Thymus (tissue), 11 donors: Measurements from ENCODE around the gene ATP10A. TPM values are rescaled to one million over a fixed set of nuclear protein-coding genes. Genes with fewer than 3 reads are reported as not detected.
"Not testable (repeated sequence)": the region's sequence is repeated elsewhere in the genome, so short reads cannot be mapped to it uniquely, and the experiment has no call there.

Experiments used
- DNase-seq, 9 donors: peaks; one replicate each; pipeline ENCODE4 v3.0.0-alpha.2; 2013; ENCODE audit warnings: low spot score in 9 of 9, low read depth in 6 of 9, missing footprints in 1 of 9
- H3K27ac ChIP-seq, 2 donors: one replicate each; pipeline ENCODE4 v1.5.1; 2013; ENCODE audit warnings: control low read depth in 1 of 2, low read depth in 1 of 2, low read length in 1 of 2, mild to moderate bottlenecking in 1 of 2, moderate library complexity in 1 of 2
- H3K27me3 ChIP-seq, 2 donors: one replicate each; pipeline ENCODE4 v1.5.1; 2013; ENCODE audit warnings: low read length in 1 of 2; ENCODE audit not compliant: control insufficient read depth in 2 of 2, insufficient read depth in 1 of 2
- H3K36me3 ChIP-seq, 2 donors: one replicate each; pipeline ENCODE4 v1.5.1; 2013; ENCODE audit warnings: low read length in 1 of 2, mild to moderate bottlenecking in 1 of 2, moderate library complexity in 1 of 2; ENCODE audit not compliant: control insufficient read depth in 2 of 2, insufficient read depth in 2 of 2
- H3K4me1 ChIP-seq, 2 donors: one replicate each; pipeline ENCODE4 v1.5.1; 2013; ENCODE audit warnings: low read length in 2 of 2; ENCODE audit not compliant: control insufficient read depth in 2 of 2, insufficient read depth in 2 of 2
- H3K4me3 ChIP-seq, 2 donors: one replicate each; pipeline ENCODE4 v1.5.1; 2013; ENCODE audit warnings: low read length in 2 of 2, control low read depth in 1 of 2, mild to moderate bottlenecking in 1 of 2
- H3K9me3 ChIP-seq, 2 donors: one replicate each; pipeline ENCODE4 v1.5.1; 2013; ENCODE audit warnings: low read length in 1 of 2, mild to moderate bottlenecking in 1 of 2; ENCODE audit not compliant: control insufficient read depth in 2 of 2, insufficient read depth in 1 of 2
- WGBS: extraction: QIAGEN DNeasy Blood & Tissue Kit; methylation state at CpG from one replicate; pipeline ENCODE4 v1.1.7; 2013; 5-methylcytosine and 5-hydroxymethylcytosine counted together
- polyA plus RNA-seq: library from polyadenylated mRNA; stranded (reverse); fragments of 200-250 nt; gene quantifications from one replicate; pipeline ENCODE4 v1.2.3, GENCODE V29; 2013
- total RNA-seq: library from RNA; stranded (reverse); fragments of 120-200 nt; gene quantifications from one replicate; pipeline ENCODE4 v1.2.4, GENCODE V29; 2013
- donor health status: healthy.

ATP10A gene
- total and polyA plus RNA-seq, 2 donors, result 2.4 to 2.6 TPM

DNA sequence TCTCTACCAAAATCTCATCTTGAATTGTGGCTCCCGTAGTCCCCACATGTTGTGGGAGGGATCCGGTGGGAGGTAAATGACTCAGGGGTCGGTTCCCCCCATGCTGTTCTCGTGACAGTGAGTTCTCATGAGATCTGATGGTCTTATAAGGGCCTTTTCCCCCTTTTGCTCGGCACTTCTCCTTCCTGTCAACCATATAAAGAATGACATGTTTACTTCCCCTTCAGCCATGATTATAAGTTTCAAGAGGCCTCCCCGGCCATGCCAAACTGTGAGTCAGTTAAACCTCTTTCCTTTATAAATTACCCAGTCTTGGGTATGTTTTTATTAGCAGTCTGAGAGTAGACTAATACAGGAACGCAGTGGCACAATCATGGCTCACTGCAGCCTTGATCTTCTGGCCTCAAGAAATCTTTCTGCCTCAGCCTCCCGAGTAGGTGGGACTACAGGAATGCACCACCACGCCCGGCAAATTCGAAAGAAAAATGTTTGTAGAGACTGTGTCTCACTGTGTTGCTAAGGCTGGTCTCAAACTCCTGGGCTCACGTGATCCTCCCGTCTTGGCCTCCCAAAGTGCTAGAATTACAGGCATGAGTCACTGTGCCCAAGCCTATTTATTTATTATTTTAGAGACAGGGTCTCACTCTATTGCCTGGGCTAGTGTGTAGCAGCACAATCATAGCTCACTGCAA is 101.0 kb downstream of the ATP10A start:
- Histone ChIP-seq H3K4me1 (no peaks in the 10 kb centered on the region), H3K27ac (no peak overlapping the region), H3K4me3 (no peak overlapping the region), H3K27me3 (no peaks in the 10 kb centered on the region), H3K36me3 (no peaks in the 10 kb centered on the region), H3K9me3 (no peaks in the 10 kb centered on the region)
- WGBS, result 76% methylated on average over 13 of the region's 13 CpGs
- no peak for DNase-seq

GRCh38 chr15:25759421-25759820 is 103.7 kb downstream of the ATP10A start:
- Histone ChIP-seq H3K4me3 (no peak overlapping the region), H3K9me3 (no peaks in the 10 kb centered on the region), H3K4me1 (no peaks in the 10 kb centered on the region), H3K36me3 (no peaks in the 10 kb centered on the region), H3K27me3 (no peaks in the 10 kb centered on the region), H3K27ac (no peak overlapping the region)
- WGBS, result 94% methylated on average over 4 of the region's 4 CpGs
- DNase-seq, result no peak

DNA sequence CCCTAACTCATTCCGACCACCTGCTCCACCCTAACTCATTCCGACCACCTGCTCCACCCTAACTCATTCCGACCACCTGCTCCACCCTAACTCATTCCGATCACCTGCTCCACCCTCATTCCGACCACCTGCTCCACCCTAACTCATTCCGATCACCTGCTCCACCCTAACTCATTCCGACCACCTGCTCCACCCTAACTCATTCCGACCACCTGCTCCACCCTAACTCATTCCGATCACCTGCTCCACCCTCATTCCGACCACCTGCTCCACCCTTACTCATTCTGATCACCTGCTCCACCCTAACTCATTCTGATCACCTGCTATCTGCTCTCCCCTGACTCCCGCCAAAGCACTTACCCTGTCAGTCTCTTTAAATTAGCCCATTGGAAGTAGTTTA is 104.5 kb downstream of the ATP10A start:
- not testable (repeated sequence) for H3K27me3 ChIP-seq, H3K4me1 ChIP-seq, H3K4me3 ChIP-seq, H3K27ac ChIP-seq, H3K36me3 ChIP-seq, DNase-seq, H3K9me3 ChIP-seq
- 97% methylated on average over 11 of the region's 11 CpGs for WGBS

DNA sequence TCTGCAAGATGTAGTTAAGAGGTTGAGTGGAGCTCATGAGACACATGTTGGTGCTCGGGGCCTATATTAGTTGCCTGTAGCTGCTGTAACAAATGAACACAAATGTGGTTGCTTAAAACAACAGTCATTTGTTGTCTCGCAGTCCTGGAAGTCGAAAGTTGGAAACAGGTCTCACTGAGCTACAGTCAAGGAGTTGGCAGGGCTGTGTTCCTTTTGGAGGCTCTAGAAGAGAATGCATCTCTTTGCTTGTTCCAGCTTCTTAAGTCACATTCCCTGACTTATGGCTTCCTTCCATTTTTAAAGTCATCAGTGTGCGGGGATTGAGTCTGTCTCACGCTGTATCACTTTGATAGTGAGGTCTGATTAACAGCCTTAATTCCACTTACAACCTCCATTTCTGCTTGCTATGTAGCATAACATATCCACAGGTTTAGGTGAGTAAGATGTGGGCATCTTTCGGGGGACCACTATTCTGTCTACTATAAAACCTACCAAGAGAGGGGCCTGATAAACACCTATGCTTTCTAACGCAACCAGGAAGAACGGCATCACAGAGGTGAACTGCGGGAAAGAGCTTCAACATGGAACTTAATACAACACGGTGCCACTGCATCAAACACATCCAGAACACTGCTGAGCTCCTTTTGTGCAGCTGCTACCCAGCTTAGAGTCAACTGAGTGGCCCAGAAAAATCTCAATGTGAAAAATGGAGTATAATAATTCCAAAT is 119.4 kb downstream of the ATP10A start:
- DNase-seq, result no peak
- no peak overlapping the region for H3K27ac ChIP-seq
- H3K4me3 ChIP-seq, result no peak overlapping the region
- 97% methylated on average over 10 of the region's 10 CpGs for WGBS
- no peaks in the 10 kb centered on the region for H3K27me3 ChIP-seq
- H3K9me3 ChIP-seq, result no peaks in the 10 kb centered on the region
- H3K36me3 ChIP-seq, result no peaks in the 10 kb centered on the region
- no peaks in the 10 kb centered on the region for H3K4me1 ChIP-seq

GRCh38 chr15:25742776-25743547 is 120.2 kb downstream of the ATP10A start:
- Histone ChIP-seq H3K36me3 (no peaks in the 10 kb centered on the region), H3K9me3 (no peaks in the 10 kb centered on the region), H3K4me3 (no peak overlapping the region), H3K4me1 (no peaks in the 10 kb centered on the region), H3K27ac (no peak overlapping the region), H3K27me3 (no peaks in the 10 kb centered on the region)
- WGBS, result 95% methylated on average over 9 of the region's 9 CpGs
- no peak for DNase-seq

DNA sequence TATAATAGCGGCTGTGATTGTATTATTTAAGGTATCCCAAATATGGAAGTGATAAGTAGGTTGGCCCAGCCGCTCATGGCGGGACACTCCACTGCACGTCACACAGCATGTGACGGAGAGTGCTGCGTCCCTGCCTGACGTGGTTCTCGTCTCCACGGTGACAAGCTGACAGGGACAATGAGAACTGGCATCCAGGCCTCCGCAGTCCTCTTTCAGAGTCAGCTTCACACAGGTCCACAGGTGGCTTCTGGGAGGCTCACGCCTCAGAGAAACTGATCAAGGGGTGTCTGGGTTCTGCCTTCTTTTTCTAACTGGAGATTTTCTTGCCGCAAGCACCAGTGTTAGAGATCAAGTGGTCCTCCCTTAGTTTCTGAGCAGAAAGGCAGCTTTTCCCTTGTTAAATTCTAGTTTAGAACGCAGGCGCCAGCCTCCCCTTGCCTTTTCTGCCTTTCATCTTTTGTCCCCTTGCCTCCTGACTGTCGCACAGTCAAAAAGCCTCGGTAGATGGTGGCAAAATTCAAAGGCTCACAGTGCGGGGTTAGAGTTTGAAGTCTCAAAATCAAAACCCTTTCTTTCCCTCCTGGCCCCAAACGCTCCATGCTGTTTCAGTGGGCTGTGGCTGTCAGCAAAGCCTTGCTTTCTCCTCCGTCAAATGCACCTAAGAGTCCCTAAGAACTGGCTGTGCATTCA is 120.9 kb downstream of the ATP10A start:
- no peaks in the 10 kb centered on the region for H3K36me3 ChIP-seq
- H3K27me3 ChIP-seq, result no peaks in the 10 kb centered on the region
- H3K9me3 ChIP-seq, result no peaks in the 10 kb centered on the region
- DNase-seq, result peak in 1 of 9 donors; percentile 7
- H3K27ac ChIP-seq, result no peak overlapping the region
- H3K4me1 ChIP-seq, result no peaks in the 10 kb centered on the region
- no peak overlapping the region for H3K4me3 ChIP-seq
- WGBS, result 93% methylated on average over 19 of the region's 19 CpGs

GRCh38 chr15:25741256-25741580 is 121.9 kb downstream of the ATP10A start:
- H3K4me3 ChIP-seq, result no peak overlapping the region
- WGBS, result 29% methylated on average over 5 of the region's 5 CpGs
- no peaks in the 10 kb centered on the region for H3K9me3 ChIP-seq
- H3K27me3 ChIP-seq, result no peaks in the 10 kb centered on the region
- H3K27ac ChIP-seq, result no peak overlapping the region
- H3K4me1 ChIP-seq, result no peaks in the 10 kb centered on the region
- no peaks in the 10 kb centered on the region for H3K36me3 ChIP-seq
- no peak for DNase-seq

DNA sequence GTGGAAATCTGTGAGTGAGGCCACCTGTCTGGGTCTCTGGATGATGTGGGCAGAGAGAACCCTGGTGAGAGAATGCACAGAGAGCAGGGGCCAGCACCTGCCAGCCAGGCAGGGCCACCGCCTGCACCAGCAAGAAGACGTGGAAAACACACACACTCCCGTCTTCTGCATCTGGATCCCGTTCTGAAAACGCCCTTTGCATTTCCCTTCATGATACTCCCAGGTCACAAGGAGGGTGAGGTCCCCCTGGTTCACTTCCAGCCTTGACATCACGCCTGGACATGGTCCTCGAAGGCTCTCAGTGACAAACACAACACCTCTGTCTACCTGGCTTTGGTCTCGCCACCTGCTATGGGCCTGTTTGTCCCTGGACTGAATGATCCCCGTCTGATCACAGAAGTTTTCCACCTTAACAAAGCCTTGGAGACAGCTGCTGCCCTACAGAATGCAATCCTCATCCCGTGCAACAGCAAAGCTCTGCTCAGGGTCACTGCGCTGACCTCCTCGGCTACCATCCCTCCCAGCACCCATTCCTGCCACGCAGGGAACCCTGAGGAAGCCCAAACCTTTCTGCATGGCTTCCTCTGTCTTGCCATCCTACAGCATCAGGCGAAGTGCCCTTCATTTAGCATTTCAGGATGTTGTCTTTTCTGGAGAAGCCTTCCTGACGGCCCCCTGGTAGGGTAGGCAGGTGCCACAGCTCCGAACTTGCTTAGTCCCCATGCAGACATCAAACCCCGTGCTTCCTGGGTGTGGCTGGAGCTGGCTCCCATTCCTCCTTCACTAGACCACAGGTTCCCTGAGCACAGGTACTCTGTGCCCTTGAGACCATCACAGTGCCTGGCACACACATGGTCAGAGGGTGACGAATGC is 122.5 kb downstream of the ATP10A start:
- Histone ChIP-seq H3K27ac (no peak overlapping the region), H3K4me3 (no peak overlapping the region), H3K4me1 (no peaks in the 10 kb centered on the region), H3K36me3 (no peaks in the 10 kb centered on the region), H3K27me3 (no peaks in the 10 kb centered on the region), H3K9me3 (no peaks in the 10 kb centered on the region)
- DNase-seq, result no peak
- WGBS, result 76% methylated on average over 18 of the region's 18 CpGs
